LHCN-M2 (cell line): ENCODE data around the gene RNF181. TPM values are rescaled to one million over a fixed set of nuclear protein-coding genes. Genes with fewer than 3 reads are reported as not detected.
"Not testable (repeated sequence)": the region's sequence is repeated elsewhere in the genome, so short reads cannot be mapped to it uniquely, and the experiment has no call there.

Experiments
- DNase-seq: peaks from one replicate; pipeline ENCODE4 v3.0.0-alpha.2; 2012; ENCODE audit warnings: low read depth
- total RNA-seq: library from RNA; depleted of rRNA; stranded (reverse); fragments of >200 nt; gene quantifications from 2 replicates; pipeline ENCODE4 v1.2.3, GENCODE V29; 2014

RNF181 gene
- total RNA-seq, 1 experiment from 2014 or later, result 235 TPM

GRCh38 chr2:85577063-85577385 lies 18.5 kb upstream of the RNF181 start:
- no peak for DNase-seq

GRCh38 chr2:85577386-85578242 lies 17.9 kb upstream of the RNF181 start, which contains the start of gene VAMP8:
Gene VAMP8, plus strand, starts transcription at chr2:85577586. Its CDS starts 61 bp downstream, at chr2:85577647.
- DNase-seq, result peak; percentile 83

GRCh38 chr2:85578243-85579180 lies 17.0 kb upstream of the RNF181 start:
- DNase-seq, result peak; percentile 61

DNA sequence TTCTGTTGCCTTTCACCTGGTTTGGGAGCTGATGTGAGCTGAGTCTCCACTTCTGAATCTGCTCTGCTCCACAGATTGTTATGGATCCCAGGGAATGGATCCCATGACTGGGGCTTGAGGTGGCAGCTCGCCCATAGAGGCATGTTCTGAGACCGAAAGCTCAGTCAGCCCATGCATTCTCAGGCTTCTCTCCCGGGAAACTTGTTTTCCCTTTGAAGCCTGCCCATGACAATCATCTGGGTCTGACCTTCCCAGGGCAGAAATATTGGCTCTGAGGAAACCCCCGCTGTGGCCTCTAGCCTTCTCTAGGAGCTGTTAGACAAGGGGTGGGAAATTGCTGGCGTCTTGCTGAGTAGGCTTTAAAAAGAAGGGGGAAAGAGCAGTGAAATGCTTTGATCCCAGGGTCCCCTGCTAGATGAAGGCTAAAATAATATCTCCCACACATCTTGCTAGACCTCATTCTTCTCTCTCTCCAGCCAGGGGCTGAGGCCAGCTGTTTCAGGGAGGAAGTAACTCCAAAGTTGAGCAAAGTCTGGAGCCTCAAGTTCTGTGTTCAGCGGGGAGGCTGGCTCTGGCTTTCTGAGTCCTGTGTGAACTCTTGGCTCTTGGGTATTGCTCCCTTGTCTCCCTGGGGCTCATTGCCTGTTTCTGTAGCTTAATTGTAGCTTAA lies 16.1 kb upstream of the RNF181 start:
- no peak for DNase-seq

DNA sequence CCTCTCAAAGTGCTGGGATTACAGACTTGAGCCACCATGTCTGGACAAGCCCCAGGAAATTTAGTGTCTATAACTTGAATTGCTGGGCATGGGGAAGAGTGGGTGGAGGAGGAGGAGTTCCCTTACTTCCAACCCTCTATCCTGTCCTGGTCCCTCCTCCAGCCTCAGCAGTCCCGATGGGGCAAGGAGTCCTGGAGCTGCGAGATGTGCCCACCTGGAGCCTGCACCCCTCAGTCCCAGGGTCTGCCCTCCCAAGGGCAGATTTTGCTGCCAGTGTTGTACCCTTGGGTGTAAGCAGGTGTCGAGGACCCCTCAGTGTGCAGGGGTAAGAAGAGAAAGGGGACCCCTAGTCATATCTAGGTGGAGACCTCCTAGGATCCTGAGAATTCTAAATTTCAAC lies 15.3 kb upstream of the RNF181 start:
- DNase-seq, result no peak

DNA sequence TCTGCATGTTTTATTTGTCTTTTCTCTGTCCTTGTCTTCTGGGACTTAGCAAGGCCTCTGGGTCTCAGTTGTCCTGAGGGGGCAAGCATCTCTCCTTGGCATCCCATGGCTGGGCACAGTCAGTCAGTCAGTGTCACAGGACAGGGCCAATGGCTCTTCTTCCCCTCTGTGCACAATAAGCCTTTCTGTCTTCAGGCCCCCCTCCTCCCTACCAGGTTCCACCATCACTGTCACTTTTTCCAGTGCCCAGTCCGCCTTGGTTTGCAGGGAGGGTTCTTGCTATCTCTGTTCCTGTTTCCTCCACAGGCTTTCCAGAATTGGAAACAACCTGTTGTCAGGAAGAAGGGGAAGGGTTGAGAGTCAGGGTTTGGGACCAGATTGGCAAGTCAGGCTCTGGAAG lies 13.1 kb upstream of the RNF181 start:
- DNase-seq, result no peak

GRCh38 chr2:85583667-85584353 lies 11.7 kb upstream of the RNF181 start:
- no peak for DNase-seq

- DNase-seq, result peak; percentile 40
Measured at GRCh38 chr2:85584354-85584856, 11.1 kb upstream of the RNF181 start, which contains the start of gene VAMP5. Gene VAMP5, plus strand, starts transcription at chr2:85584431. Its CDS starts 60 bp downstream, at chr2:85584491.

DNA sequence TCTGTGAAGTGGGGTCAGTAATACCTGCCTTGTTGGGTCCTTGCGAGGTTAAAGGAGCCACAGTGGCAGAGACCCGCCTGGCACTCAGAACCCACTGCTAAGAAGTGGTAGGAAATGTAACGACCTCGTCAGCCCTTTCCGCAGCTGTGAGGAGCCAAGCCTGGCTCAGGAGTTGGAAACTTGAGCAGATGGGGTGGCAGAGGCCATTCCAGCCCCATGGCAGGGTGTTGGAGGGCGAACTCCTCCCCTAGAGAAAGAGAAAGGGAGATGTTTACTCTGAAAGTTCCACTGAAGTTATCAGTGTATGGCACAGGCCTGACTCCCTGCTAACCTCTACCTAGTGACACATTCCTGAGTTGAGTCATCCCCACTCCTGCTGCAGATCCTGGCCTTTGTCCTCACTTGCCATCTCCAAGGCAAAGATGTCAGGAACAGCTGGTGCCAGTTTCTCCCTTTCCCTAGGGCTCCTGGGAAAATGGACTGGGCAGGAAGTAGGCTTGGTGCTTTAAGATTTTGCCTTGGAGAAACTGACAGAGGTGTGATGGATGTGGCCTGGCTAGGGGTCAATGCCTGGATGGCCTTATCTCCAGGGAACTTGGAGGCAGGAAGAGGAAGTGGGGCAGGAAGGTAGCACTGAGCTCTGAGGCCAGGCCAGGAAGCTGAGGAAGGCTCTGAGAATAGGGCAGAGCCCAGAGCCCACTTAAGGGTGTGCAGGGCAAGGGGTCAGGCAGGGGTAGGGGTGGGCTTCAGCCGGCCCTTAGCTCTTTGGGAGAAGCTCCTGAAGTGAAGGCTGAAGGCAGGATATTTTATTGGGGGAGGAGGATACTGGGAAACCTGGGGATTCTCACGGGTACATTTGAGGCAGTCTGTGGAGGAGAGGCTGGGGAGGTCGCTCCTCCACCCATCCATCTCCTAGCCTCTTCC lies 10.4 kb upstream of the RNF181 start:
- DNase-seq, result peak; percentile 99

GRCh38 chr2:85585781-85586105 lies 9.8 kb upstream of the RNF181 start:
- DNase-seq, result peak; percentile 73

GRCh38 chr2:85588236-85588635 lies 7.3 kb upstream of the RNF181 start:
- DNase-seq, result no peak

- no peak for DNase-seq
Measured at GRCh38 chr2:85588645-85589044, 6.9 kb upstream of the RNF181 start.

GRCh38 chr2:85589181-85589580 lies 6.4 kb upstream of the RNF181 start:
- DNase-seq, result no peak

DNA sequence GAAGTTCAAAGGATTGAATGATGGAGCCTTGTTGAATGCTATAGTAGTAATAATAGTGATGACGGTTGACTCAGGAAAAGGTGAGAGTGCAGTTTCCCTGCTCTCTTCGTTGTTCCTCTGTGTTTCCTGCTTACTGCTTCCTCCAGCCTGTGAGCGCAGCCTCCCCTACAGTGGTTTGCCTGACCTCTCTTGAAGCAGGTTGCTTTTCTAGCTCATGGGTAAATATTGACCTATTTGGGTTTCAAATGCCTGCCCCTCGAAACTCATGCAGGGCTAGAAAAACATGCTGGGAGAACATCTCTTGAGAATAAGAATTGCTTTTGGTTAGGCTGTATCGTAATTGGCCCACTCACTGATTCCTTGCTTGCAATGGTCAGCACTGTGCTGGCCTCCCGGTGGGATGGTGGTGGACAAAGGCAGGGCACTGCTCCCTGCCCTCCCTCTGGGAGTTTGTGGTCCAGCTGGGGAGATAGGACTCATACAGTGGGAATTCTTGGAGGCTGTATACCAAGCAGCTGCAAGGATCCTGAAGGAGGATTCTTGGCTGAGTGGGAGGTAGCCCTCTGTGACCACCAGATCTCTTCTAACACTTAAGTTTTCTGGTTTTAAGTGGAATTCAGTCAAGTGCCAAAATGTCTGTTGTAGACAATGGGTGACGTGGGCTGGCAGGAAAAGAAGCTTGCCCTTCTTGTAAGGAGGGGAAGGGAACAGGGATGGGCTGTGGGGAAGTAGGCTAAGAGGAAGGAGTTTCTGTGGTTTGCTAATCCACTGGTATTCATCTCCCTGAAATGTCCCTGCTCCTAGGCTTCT lies 5.4 kb upstream of the RNF181 start:
- DNase-seq, result peak; percentile 100

GRCh38 chr2:85590950-85591349 lies 4.6 kb upstream of the RNF181 start:
- no peak for DNase-seq

GRCh38 chr2:85591563-85591962 lies 4.0 kb upstream of the RNF181 start:
- no peak for DNase-seq

DNA sequence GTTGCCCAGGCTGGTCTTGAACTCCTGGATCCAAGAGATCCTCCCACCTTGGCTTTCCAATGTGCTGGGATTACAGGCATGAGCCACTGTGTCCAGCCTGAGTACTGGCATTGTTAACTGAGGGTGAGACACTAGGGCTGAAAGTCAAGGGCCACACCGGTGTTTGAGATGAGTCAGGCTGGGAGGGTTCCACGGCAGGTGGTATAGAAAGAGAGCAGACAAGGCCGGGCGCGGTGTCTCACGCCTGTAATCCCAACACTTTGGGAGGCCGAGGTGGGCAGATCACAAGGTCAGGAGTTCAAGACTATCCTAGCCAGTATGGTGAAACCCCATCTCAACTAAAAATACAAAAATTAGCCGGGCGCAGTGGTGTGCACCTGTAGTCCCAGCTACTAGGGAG lies 3.2 kb upstream of the RNF181 start:
- DNase-seq, result not testable (repeated sequence)

- no peak for DNase-seq
Measured at GRCh38 chr2:85593023-85593422, 2.5 kb upstream of the RNF181 start.

DNA sequence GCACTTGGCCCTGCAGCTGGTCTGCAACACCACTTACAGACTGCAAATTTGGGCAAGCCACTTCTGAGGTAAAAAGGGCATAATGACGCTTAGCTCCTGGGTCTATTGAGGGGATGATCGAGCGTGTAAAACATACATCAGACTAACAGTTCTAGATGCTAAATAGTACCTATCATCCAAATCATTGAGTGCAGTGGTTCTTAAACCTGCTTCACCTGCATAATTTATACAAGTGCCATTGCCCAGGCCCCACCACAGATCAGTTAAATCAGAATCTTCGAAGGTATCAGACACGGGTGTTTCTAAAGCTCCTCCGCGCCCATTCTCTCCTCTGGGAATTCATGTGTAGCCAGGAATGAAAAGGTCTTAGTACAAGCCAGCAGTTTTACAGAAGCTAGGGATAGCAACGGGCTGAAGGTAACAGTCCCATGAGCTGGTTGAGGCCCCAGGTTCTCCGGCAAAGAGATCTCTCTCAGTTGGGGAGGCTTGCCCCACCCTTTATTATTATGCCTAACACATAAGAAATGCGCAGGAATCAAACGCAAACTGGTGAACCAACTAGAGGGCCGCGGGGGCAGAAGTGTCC lies 737 bp upstream of the RNF181 start:
- DNase-seq, result no peak
